ENCODE results near the gene EID3. TPM values are rescaled to one million over a fixed set of nuclear protein-coding genes. Genes with fewer than 3 reads are reported as not detected.

The EID3 gene
- total and polyA plus RNA-seq, 2 of the 8 experiments (the other 6 are each of a cell fraction or from before 2014, with no cell fraction given) = 1.2 to 2.8 TPM

DNA sequence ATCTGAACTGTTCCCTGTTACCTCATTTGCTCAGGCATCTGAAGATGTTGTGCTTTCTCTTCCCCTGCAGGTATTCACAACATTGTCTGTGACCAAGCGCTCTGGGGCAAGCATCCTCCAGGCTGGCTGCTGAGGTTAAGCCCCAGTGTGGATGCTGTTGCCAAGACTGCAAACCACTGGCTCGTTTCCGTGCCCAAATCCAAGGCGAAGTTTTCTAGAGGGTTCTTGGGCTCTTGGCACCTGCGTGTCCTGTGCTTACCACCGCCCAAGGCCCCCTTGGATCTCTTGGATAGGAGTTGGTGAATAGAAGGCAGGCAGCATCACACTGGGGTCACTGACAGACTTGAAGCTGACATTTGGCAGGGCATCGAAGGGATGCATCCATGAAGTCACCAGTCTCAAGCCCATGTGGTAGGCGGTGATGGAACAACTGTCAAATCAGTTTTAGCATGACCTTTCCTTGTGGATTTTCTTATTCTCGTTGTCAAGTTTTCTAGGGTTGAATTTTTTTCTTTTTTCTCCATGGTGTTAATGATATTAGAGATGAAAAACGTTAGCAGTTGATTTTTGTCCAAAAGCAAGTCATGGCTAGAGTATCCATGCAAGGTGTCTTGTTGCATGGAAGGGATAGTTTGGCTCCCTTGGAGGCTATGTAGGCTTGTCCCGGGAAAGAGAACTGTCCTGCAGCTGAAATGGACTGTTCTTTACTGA lies 44.9 kb downstream of the EID3 start (continued):
- TF ChIP-seq, protein P1, sequence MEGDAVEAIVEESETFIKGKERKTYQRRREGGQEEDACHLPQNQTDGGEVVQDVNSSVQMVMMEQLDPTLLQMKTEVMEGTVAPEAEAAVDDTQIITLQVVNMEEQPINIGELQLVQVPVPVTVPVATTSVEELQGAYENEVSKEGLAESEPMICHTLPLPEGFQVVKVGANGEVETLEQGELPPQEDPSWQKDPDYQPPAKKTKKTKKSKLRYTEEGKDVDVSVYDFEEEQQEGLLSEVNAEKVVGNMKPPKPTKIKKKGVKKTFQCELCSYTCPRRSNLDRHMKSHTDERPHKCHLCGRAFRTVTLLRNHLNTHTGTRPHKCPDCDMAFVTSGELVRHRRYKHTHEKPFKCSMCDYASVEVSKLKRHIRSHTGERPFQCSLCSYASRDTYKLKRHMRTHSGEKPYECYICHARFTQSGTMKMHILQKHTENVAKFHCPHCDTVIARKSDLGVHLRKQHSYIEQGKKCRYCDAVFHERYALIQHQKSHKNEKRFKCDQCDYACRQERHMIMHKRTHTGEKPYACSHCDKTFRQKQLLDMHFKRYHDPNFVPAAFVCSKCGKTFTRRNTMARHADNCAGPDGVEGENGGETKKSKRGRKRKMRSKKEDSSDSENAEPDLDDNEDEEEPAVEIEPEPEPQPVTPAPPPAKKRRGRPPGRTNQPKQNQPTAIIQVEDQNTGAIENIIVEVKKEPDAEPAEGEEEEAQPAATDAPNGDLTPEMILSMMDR (IDR thresholded peaks at IDR 0.05; ENCODE audit: control extremely low read depth in 1 of 3, insufficient read depth in 1 of 3, low read depth in 1 of 3, low read length in 3 of 3) = no peak
- no peak for TF ChIP-seq POLR2A (IDR thresholded peaks at IDR 0.05; ENCODE audit: control extremely low read depth in 1 of 2, low read depth in 2 of 2, low read length in 2 of 2)
- no peak for TF ChIP-seq GTF2F1 (IDR thresholded peaks at IDR 0.05; ENCODE audit: borderline replicate concordance, low read depth, low read length)
- no peak for TF ChIP-seq ASH2L (IDR thresholded peaks at IDR 0.05; ENCODE audit: low read length)
